ENCODE results near the gene GNG7. TPM values are rescaled to one million over a fixed set of nuclear protein-coding genes. Genes with fewer than 3 reads are reported as not detected.

Gene GNG7
- total RNA-seq, 1 experiment from 2014 or later: 7.7 TPM

DNA sequence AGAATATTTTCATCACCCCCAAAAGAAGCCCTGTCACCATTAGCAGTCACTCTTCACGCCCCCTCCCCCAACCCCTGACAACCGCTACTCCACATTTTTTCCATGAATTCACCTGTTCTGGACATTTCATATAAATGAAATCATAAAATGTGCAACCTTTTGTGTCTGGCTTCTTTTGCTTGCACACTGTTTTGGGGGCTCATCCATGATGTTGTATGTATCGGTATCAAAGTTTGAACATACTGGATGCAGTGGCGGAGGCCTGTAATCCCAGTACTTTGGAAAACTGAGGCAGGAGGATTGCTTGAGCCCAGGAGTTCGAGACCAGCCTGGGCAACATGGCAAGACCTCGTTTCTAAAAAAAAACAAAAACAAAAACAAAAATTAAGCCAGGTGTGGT is 219.4 kb downstream of the GNG7 start:
- Histone ChIP-seq H2BK15ac (ENCODE audit: low read depth, low read length) (no peak overlapping the region), H4K8ac (replicated peaks; ENCODE audit: insufficient read length, low read depth, low read length) (no peak overlapping the region), H3K18ac (ENCODE audit: insufficient read length, low read depth, low read length) (no peak overlapping the region), H3K79me1 (ENCODE audit: insufficient read depth, low read depth, low read length, poor library complexity, severe bottlenecking) (no peaks in the 10 kb centered on the region), H3K4me2 (ENCODE audit: insufficient read depth, insufficient read length, low read length) (no peak overlapping the region), H2AK5ac (ENCODE audit: insufficient read length, low read length) (no peak overlapping the region), H2AFZ (ENCODE audit: low read length) (no peak overlapping the region), H3K14ac (ENCODE audit: insufficient read depth, low read length) (no peak overlapping the region), H3K56ac (ENCODE audit: insufficient read length, low read depth, low read length) (no peak overlapping the region), H3K27me3 (ENCODE audit: insufficient read depth, low read length) (no peaks in the 10 kb centered on the region; the same call in 1 of the 2 replicates), H3K23me2 (ENCODE audit: insufficient read length, low read depth, low read length, poor library complexity, severe bottlenecking) (peaks cover 11% of the 10 kb centered on the region), H2BK120ac (ENCODE audit: low read depth, low read length, poor library complexity, severe bottlenecking) (no peak overlapping the region), H3K4ac (ENCODE audit: low read depth, low read length) (no peak overlapping the region), H2BK20ac (ENCODE audit: low read depth, low read length, poor library complexity, severe bottlenecking) (no peak overlapping the region), H2BK5ac (ENCODE audit: insufficient read length, low read length) (no peak overlapping the region), H3K9ac (ENCODE audit: extremely low read depth, insufficient read length, low read length) (no peak overlapping the region), H3K9me3 (ENCODE audit: control insufficient read depth, low read depth, low read length) (peaks cover 4% of the 10 kb centered on the region), H4K20me1 (ENCODE audit: control insufficient read depth, insufficient read depth, insufficient read length) (no peaks in the 10 kb centered on the region), H4K91ac (ENCODE audit: insufficient read length, low read depth, low read length) (no peak overlapping the region), H3K4me1 (ENCODE audit: insufficient read depth, low read length) (no peaks in the 10 kb centered on the region), H3K79me2 (ENCODE audit: insufficient read depth, low read length) (no peaks in the 10 kb centered on the region), H2BK12ac (ENCODE audit: insufficient read length, low read depth, low read length) (no peak overlapping the region), H4K5ac (ENCODE audit: insufficient read length, low read depth, low read length) (no peak overlapping the region), H3K23ac (ENCODE audit: insufficient read length, low read depth, low read length) (no peak overlapping the region), H3K27ac (ENCODE audit: insufficient read length, low read depth, low read length) (no peak overlapping the region), H3T11ph (ENCODE audit: low read length) (no peak overlapping the region)
- Mint-ChIP-seq H3K4me3 (no peak overlapping the region), H3K9me3 (peaks cover 5 to 6% of the 10 kb centered on the region in 2 experiments; a peak in 4 of 5 replicates), H3K36me3 (ENCODE audit: insufficient read depth in 1 of 3, low read depth in 3 of 3) (no peaks in the 10 kb centered on the region; a peak in 1 of 7 replicates), H3K27me3 (ENCODE audit: low read depth) (peaks cover 50% of the 10 kb centered on the region), H3K4me1 (peaks cover 6 to 10% of the 10 kb centered on the region in 2 experiments), H3K27ac (no peak overlapping the region; a peak in 1 of 7 replicates)
- no CpG with 5 or more reads among the region's 6 CpGs for WGBS (ENCODE audit: extremely low coverage, insufficient read length, low lambda C conversion rate)
- no peak for TF ChIP-seq CTCF (conservative IDR thresholded peaks at IDR 0.05)
- DNase-seq: no peak
